ENCODE measurements around the gene XPR1. TPM values are rescaled to one million over a fixed set of nuclear protein-coding genes. Genes with fewer than 3 reads are reported as not detected.

Gene XPR1
- polyA plus RNA-seq, 3 donors: 36.3 to 40.1 (median 37.2) TPM

- DNase-seq (ENCODE audit: extremely low read depth in 1 of 11, low read depth in 9 of 11, low spot score in 4 of 11): no peak
Measured at GRCh38 chr1:180609643-180610555, 21.9 kb upstream of the XPR1 start.

GRCh38 chr1:180610556-180611015 lies 21.2 kb upstream of the XPR1 start:
- DNase-seq (ENCODE audit: extremely low read depth in 1 of 11, low read depth in 9 of 11, low spot score in 4 of 11): no peak

- DNase-seq (ENCODE audit: extremely low read depth in 1 of 11, low read depth in 9 of 11, low spot score in 4 of 11): no peak
Measured at GRCh38 chr1:180611016-180611930, 20.5 kb upstream of the XPR1 start.

GRCh38 chr1:180612632-180613031 lies 19.2 kb upstream of the XPR1 start:
- DNase-seq (ENCODE audit: extremely low read depth in 1 of 11, low read depth in 9 of 11, low spot score in 4 of 11): no peak

- DNase-seq (ENCODE audit: extremely low read depth in 1 of 11, low read depth in 9 of 11, low spot score in 4 of 11): no peak
Measured at GRCh38 chr1:180614730-180615129, 17.1 kb upstream of the XPR1 start.

GRCh38 chr1:180615493-180616290 lies 16.1 kb upstream of the XPR1 start:
- DNase-seq (ENCODE audit: extremely low read depth in 1 of 11, low read depth in 9 of 11, low spot score in 4 of 11): no peak

GRCh38 chr1:180616439-180616838 lies 15.4 kb upstream of the XPR1 start:
- DNase-seq (ENCODE audit: extremely low read depth in 1 of 11, low read depth in 9 of 11, low spot score in 4 of 11): no peak

- DNase-seq (ENCODE audit: extremely low read depth in 1 of 11, low read depth in 9 of 11, low spot score in 4 of 11): no peak
Measured at GRCh38 chr1:180617774-180618395, 13.9 kb upstream of the XPR1 start.

- DNase-seq (ENCODE audit: extremely low read depth in 1 of 11, low read depth in 9 of 11, low spot score in 4 of 11): no peak
Measured at GRCh38 chr1:180620581-180620980, 11.2 kb upstream of the XPR1 start.

- DNase-seq (ENCODE audit: extremely low read depth in 1 of 11, low read depth in 9 of 11, low spot score in 4 of 11): no peak
Measured at GRCh38 chr1:180622658-180623508, 8.9 kb upstream of the XPR1 start.

- no peak for DNase-seq (ENCODE audit: extremely low read depth in 1 of 11, low read depth in 9 of 11, low spot score in 4 of 11)
Measured at GRCh38 chr1:180623579-180624347, 8.1 kb upstream of the XPR1 start.

- no peak for DNase-seq (ENCODE audit: extremely low read depth in 1 of 11, low read depth in 9 of 11, low spot score in 4 of 11)
Measured at GRCh38 chr1:180626711-180627110, 5.1 kb upstream of the XPR1 start.

GRCh38 chr1:180627411-180627810 lies 4.4 kb upstream of the XPR1 start:
- no peak for DNase-seq (ENCODE audit: extremely low read depth in 1 of 11, low read depth in 9 of 11, low spot score in 4 of 11)

- DNase-seq (ENCODE audit: extremely low read depth in 1 of 11, low read depth in 9 of 11, low spot score in 4 of 11): no peak
Measured at GRCh38 chr1:180628646-180629045, 3.2 kb upstream of the XPR1 start.

- no peak for DNase-seq (ENCODE audit: extremely low read depth in 1 of 11, low read depth in 9 of 11, low spot score in 4 of 11)
Measured at GRCh38 chr1:180630408-180631193, 1.2 kb upstream of the XPR1 start.

GRCh38 chr1:180631194-180631765 lies 542 bp upstream of the XPR1 start:
- no peak for DNase-seq (ENCODE audit: extremely low read depth in 1 of 11, low read depth in 9 of 11, low spot score in 4 of 11)
